RWPE1 (cell line): Measurements from ENCODE around the gene KCNK5.

Experiments
- CTCF ChIA-PET: fragments of 350-600 bp; sonication (Branson Sonifier 250); formaldehyde crosslinking; extraction: SDS; loops from one replicate; lab custom pipeline; 2021; lab: Yijun Ruan, JAX
- POLR2A ChIA-PET: fragments of 400-600 bp; formaldehyde crosslinking; extraction: SDS; loops from one replicate; lab custom pipeline; 2020; ENCODE audit warnings: antibody characterized with exemption; ENCODE audit not compliant: low non-redundant PET; lab: Yijun Ruan, JAX
- DNase-seq: peaks from one replicate; pipeline ENCODE4 v3.0.0; 2012; ENCODE audit warnings: low spot score
- H3K27ac ChIP-seq: fragments of 450-650 bp; 2 replicates; pipeline ENCODE4 v1.5.1; 2017
- TF ChIP-seq, protein P1 (sequence below): fragments of 450-650 bp; conservative IDR thresholded peaks from 2 replicates; pipeline ENCODE4 v1.5.1; 2017; ENCODE audit warnings: low read depth, mild to moderate bottlenecking

KCNK5 gene

DNA sequence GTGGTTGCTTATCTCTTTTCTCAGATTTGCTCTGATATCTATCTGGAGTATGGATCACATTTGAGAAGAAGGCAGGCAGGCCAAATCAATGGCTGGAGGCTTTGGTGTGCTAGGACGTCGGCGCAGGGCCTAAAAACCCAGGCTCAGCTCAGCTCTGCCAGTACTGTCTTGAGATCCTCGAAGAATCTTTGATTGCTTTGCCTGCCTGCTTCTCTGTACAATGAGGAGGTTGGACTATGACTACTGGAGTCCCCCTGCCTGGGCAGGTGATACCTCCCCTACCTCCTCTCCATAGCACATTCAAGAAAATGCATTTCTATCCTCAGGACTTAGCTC is 25.1 kb downstream of the KCNK5 start:
- POLR2A ChIA-PET, result no interaction called here
- CTCF ChIA-PET, result interaction anchor here (0.8 to 1.7 kb wide), 3 partner anchors 9 to 23 kb away, joined by 3 to 5 read pairs (median 3); no protein-coding TSS in a partner anchor
- DNase-seq, result no peak
- TF ChIP-seq, protein P1, sequence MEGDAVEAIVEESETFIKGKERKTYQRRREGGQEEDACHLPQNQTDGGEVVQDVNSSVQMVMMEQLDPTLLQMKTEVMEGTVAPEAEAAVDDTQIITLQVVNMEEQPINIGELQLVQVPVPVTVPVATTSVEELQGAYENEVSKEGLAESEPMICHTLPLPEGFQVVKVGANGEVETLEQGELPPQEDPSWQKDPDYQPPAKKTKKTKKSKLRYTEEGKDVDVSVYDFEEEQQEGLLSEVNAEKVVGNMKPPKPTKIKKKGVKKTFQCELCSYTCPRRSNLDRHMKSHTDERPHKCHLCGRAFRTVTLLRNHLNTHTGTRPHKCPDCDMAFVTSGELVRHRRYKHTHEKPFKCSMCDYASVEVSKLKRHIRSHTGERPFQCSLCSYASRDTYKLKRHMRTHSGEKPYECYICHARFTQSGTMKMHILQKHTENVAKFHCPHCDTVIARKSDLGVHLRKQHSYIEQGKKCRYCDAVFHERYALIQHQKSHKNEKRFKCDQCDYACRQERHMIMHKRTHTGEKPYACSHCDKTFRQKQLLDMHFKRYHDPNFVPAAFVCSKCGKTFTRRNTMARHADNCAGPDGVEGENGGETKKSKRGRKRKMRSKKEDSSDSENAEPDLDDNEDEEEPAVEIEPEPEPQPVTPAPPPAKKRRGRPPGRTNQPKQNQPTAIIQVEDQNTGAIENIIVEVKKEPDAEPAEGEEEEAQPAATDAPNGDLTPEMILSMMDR, result no peak
- H3K27ac ChIP-seq, result peak overlapping the region; percentile 92

DNA sequence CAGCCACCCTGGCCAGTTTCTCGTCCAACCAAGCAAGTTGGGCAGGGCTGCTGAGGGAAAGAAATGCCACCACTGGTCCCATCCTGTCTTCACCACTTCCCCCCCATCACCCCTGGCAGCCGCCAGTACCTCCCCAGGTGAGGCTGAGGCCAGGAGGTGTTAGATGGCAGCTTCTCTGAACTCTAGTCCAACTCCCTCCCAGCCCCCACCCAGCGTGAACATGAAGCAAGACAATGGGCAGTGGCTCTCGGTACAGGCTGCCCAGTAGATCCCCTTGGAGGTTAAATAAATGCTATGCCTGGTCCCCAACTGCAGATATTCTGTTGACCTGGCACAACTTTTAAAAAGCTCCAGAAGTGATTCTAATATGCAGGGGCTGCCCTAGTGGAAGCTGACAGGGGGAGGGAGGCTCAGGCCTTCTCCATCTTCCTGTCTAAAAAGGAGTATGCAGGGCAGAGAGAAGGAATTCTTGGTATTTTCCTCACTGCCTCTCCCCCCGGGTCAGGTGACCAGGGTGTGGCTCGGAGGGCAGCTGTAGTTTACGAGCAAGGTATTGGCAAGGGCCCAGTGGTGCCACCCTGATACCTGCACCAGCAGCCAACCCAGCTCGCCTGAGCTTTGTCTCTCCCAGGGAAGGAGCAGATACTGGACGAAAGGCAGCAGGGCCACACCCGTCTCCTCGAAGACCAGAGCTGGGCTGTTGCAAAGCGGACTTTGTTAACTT is 25.7 kb downstream of the KCNK5 start:
- CTCF ChIA-PET, result interaction anchor here (0.8 to 1.7 kb wide), 3 partner anchors 9 to 24 kb away, joined by 3 to 5 read pairs (median 3); no protein-coding TSS in a partner anchor
- DNase-seq, result peak; percentile 98
- peak overlapping the region; percentile 92 for H3K27ac ChIP-seq
- TF ChIP-seq, protein P1, result no peak
- POLR2A ChIA-PET, result no interaction called here

DNA sequence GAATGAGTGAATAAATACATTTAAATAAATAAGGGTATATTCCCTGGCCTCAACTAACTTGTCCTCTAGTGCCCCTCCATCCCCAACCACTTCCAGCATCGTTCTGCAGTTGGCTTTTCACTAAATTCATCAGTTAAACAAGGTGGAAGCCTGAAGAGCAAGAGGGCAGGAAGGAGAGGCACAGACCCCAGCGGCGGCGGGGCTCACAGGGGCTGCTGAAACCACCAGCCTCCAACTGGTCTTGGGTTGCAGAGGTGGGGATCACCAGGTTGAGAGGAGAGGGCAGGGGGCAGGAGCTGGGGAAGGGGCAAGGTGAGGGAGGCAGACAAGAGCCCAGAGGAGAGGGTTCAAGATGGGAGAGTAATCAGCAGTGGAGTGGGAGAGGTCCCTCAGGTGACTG is 27.1 kb downstream of the KCNK5 start:
- H3K27ac ChIP-seq, result peak overlapping the region; percentile 92
- POLR2A ChIA-PET, result no interaction called here

DNA sequence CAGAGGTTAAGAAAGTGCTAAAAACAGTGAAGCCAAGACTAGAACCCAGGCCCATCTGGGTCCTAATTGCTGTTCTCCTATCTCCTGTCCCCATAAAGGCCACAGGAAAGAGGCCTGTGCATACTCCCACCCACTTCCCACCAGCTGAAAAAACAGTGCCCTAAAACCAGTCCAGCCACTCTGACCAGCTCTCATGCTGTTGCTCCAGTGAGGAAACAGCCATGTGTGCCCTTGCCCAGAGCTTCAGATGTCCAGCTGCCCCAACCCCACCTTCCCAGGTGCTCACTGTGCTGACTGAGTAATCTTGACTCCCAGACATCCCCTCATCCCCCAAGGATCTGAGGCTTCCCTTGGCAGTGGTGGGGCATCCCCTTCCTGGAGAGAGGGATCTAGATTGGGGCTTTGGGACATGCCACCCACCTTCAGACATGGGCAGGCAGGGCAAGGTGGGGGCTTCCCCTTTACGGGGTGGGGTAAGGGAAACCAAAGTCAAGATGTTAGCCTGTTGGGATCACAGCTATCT is 28.7 kb downstream of the KCNK5 start:
- POLR2A ChIA-PET, result no interaction called here
- TF ChIP-seq, protein P1, result no peak
- CTCF ChIA-PET, result interaction anchor here (0.5 to 1.3 kb wide), 5 partner anchors 8 to 38 kb away, joined by 3 to 5 read pairs (median 3); no protein-coding TSS in a partner anchor
- DNase-seq, result no peak
- H3K27ac ChIP-seq, result no peak overlapping the region

More for the DNA sequence above, 27.1 kb downstream of the KCNK5 start:
- DNase-seq, result no peak
- CTCF ChIA-PET, result interaction anchor here (0.6 kb wide), 1 partner anchor 695 kb away, joined by 3 read pairs; no protein-coding TSS in a partner anchor
- TF ChIP-seq, protein P1, result no peak

DNA sequence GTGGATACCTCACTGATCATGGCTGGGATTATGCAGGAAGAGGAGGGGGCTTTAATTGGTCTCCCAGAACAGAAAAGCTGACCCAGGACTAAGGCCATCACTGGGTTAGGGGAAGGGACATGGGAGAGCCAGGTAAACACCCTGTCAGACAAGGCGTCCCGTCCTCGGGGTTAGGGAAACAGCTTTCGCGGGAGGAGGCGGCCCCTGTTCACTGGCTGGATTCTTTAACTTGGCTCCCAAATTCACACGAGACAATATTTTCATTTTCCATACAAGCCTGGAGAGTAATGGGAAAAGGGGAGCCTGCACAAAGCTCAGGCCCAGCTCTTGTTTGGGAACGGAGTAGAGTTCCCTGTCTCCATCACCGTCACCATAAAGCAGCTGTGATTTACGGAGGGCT is 29.3 kb downstream of the KCNK5 start:
- DNase-seq, result no peak
- ChIA-PET POLR2A (no interaction called here), CTCF (interaction anchor here (0.9 to 1.2 kb wide), 2 partner anchors 10 to 16 kb away, joined by 3 to 5 read pairs; no protein-coding TSS in a partner anchor)
- TF ChIP-seq, protein P1, result no peak
- no peak overlapping the region for H3K27ac ChIP-seq

DNA sequence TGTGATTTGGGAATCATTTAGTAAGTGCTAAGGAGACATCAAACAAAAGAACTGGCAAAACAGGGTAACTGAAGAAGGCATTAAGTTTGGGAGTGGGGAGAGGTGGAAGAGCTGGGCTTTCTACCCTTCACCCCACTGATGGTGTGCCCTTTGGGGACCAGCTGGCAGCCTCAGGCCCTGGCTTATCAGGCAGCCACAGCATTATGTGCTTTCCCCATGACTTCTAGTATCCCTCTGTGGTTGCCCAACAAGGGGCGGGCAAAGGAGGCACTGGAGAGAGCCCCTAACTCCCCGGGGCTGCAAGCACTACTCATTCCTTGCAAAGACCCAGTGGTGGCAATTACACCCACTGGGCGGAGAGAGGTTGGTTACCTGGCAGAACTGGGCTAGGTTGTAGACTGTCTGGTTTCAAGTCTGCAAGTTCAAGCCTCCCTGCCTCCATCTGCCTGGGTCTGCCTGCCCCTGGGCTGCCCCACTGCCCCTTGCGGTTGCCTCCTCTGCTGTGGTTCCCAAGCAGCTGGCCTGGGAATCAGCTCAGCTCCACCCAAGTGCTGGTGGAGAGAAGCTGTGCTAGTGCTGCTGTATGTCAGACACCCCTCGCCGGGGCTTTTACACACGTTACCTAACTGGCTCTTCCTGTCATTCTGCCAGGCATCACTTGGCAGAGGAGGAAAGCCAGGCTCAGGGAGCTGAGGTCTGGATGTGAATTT is 29.9 kb downstream of the KCNK5 start:
- ChIA-PET POLR2A (no interaction called here), CTCF (interaction anchor here (0.9 to 1.2 kb wide), 2 partner anchors 10 to 16 kb away, joined by 3 to 5 read pairs; no protein-coding TSS in a partner anchor)
- TF ChIP-seq, protein P1, result no peak
- no peak for DNase-seq
- no peak overlapping the region for H3K27ac ChIP-seq
